ENCODE data around the gene ACTR3C. TPM values are rescaled to one million over a fixed set of nuclear protein-coding genes. Genes with fewer than 3 reads are reported as not detected.
A peak's percentile ranks its signal among the peaks of the same experiment; 100 is the strongest.

Gene ACTR3C
- total RNA-seq, 4 donors from 2014 or later: 4.3 to 10.1 (median 4.8) TPM

DNA sequence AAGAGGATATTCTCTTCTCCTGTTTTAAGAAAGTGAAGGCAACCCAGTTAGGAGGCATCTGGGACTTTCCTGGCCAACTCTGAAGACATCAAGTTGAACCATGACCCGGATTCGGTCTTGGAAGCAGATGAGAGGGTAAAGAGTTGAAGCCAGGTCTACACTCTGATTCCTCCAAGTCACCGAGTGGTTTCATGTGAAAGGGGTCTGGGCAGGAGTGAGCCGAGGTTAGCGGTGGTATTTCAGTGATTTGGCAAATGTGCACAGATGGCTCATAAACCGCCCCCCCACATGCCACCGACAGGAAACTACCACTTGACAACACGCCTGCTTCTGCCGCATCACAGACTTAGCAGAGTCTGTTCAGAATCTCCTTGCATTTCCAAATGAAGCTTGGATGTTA, 33.9 kb upstream of the ACTR3C start:
- 55% methylated on average over 9 of the region's 9 CpGs for WGBS
- H3K36me3 ChIP-seq: no peaks in the 10 kb centered on the region
- H3K9me3 ChIP-seq: no peaks in the 10 kb centered on the region
- H3K4me3 ChIP-seq: no peak overlapping the region
- intact Hi-C loops (cut with DNase I): no loop called here
- H3K27me3 ChIP-seq: no peaks in the 10 kb centered on the region
- H3K4me1 ChIP-seq: peaks cover 0 to 22% (median 20%) of the 10 kb centered on the region in 4 donors
- no peak overlapping the region for H3K27ac ChIP-seq (replicated peaks in 1 of 4)
- TF ChIP-seq POLR2AphosphoS5 (IDR thresholded peaks at IDR 0.05): no peak
- TF ChIP-seq EP300 (IDR thresholded peaks at IDR 0.05): no peak
- TF ChIP-seq POLR2A (IDR thresholded peaks at IDR 0.05; ENCODE audit: low read depth): no peak
- TF ChIP-seq, protein P1, sequence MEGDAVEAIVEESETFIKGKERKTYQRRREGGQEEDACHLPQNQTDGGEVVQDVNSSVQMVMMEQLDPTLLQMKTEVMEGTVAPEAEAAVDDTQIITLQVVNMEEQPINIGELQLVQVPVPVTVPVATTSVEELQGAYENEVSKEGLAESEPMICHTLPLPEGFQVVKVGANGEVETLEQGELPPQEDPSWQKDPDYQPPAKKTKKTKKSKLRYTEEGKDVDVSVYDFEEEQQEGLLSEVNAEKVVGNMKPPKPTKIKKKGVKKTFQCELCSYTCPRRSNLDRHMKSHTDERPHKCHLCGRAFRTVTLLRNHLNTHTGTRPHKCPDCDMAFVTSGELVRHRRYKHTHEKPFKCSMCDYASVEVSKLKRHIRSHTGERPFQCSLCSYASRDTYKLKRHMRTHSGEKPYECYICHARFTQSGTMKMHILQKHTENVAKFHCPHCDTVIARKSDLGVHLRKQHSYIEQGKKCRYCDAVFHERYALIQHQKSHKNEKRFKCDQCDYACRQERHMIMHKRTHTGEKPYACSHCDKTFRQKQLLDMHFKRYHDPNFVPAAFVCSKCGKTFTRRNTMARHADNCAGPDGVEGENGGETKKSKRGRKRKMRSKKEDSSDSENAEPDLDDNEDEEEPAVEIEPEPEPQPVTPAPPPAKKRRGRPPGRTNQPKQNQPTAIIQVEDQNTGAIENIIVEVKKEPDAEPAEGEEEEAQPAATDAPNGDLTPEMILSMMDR (IDR thresholded peaks at IDR 0.05): no peak
- DNase-seq (ENCODE audit: extremely low spot score): no peak

DNA sequence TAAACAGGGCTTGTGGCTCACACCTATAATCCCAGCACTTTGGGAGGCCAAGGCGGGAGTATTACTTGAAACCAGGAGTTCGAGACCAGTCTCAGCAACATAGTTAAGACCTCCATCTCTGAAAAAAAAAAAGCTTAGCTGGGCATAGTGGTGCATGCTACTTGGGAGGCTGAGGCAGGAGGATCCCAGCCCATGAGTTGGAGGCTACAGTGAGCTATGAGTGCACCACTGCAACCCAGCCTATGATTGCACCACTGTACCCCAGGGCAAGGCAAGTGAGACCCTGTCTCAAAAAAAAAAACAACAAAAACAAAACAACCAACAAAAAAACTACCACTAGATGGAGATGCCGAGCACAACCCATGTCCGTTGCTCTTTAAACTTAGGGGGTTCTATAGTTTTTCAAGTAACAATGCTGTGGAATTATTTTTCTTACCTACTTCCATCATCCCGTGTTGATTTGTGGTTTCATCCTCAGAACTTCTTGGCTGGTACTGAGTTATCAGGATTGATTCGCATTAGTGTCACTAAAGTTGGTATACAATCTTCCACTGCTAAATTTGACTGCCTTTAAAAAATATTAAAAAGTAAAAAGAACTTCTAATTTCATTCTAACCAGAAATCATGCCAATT, 33.0 kb upstream of the ACTR3C start:
- no peak overlapping the region for H3K4me3 ChIP-seq
- no peaks in the 10 kb centered on the region for H3K9me3 ChIP-seq
- intact Hi-C loops (cut with DNase I): no loop called here
- WGBS: 41% methylated on average over 6 of the region's 6 CpGs
- no peaks in the 10 kb centered on the region for H3K27me3 ChIP-seq
- TF ChIP-seq POLR2AphosphoS5 (IDR thresholded peaks at IDR 0.05): no peak
- TF ChIP-seq, protein P1 (IDR thresholded peaks at IDR 0.05): peak; percentile 24 to 62 (median 50)
- no peaks in the 10 kb centered on the region for H3K36me3 ChIP-seq
- no peak overlapping the region for H3K27ac ChIP-seq (replicated peaks in 1 of 4)
- H3K4me1 ChIP-seq: peaks cover 0 to 13% (median 11%) of the 10 kb centered on the region in 4 donors
- DNase-seq (ENCODE audit: extremely low spot score): no peak

DNA sequence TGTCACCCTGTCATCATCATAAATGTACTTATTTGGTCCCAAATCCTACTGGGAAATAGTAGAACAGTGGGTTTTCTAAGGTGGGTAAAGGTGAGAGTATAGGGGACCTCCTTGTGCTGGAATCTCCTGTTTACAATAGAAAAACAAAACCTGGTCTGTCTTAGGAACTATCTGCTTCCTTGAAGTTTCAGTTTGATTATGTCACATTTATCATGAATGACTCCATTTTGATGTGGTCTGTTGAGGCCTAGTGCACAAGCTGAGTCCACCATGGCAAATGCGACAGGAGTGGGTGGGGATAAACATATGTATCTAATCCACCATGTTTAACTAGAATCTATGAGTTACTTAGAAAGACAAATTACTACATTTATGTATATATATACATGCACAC, 32.3 kb upstream of the ACTR3C start:
- no peak overlapping the region for H3K4me3 ChIP-seq
- peak overlapping the region in 1 of 4 donors; percentile 30 for H3K27ac ChIP-seq (replicated peaks in 1 of 4)
- no peak for DNase-seq (ENCODE audit: extremely low spot score)
- 96% methylated on average over 1 of the region's 1 CpG for WGBS
- TF ChIP-seq POLR2A (IDR thresholded peaks at IDR 0.05; ENCODE audit: low read depth): no peak
- no peak for TF ChIP-seq POLR2AphosphoS5 (IDR thresholded peaks at IDR 0.05)
- no peak for TF ChIP-seq EP300 (IDR thresholded peaks at IDR 0.05)
- TF ChIP-seq, protein P1 (IDR thresholded peaks at IDR 0.05): no peak
- H3K9me3 ChIP-seq: no peaks in the 10 kb centered on the region
- intact Hi-C loops (cut with DNase I): no loop called here
- H3K36me3 ChIP-seq: no peaks in the 10 kb centered on the region
- no peaks in the 10 kb centered on the region for H3K27me3 ChIP-seq
- peaks cover 0 to 10% (median 4%) of the 10 kb centered on the region in 4 donors for H3K4me1 ChIP-seq

DNA sequence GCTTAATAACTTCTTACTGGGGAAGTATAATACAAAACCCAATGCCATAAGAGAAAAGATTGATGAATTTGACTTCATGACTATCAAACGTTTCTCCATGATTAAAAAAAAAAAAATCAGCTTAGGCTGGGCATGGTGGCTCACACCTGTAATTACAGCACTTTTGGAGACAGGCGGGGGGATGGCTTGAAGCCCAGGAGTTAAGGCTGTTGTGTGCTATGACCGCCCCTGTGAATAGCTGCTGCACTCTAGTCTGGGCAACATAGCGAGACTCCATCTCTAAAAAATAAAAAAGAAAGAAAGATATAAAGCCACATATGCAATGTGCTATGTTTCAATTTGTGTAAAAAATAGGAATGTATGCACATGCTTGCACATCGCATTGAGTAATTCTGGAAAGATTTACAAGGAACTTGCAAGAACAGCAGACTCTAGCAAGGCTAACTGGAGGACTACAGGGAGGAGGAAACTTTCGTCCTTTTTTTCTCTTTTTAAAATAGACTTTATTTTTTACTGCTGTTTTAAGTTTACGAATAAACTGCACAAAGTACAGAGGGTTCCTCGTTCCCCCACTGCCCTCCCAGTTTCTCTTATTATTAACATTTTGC, 28.3 kb upstream of the ACTR3C start:
- WGBS: 66% methylated on average over 8 of the region's 8 CpGs
- H3K4me3 ChIP-seq: no peak overlapping the region
- H3K4me1 ChIP-seq: peaks cover 0 to 10% (median 3%) of the 10 kb centered on the region in 4 donors
- no peaks in the 10 kb centered on the region for H3K9me3 ChIP-seq
- intact Hi-C loops (cut with DNase I): no loop called here
- H3K27ac ChIP-seq (replicated peaks in 1 of 4): no peak overlapping the region
- TF ChIP-seq POLR2A (IDR thresholded peaks at IDR 0.05; ENCODE audit: low read depth) (no peak), POLR2AphosphoS5 (IDR thresholded peaks at IDR 0.05) (no peak), EP300 (IDR thresholded peaks at IDR 0.05) (no peak)
- TF ChIP-seq, protein P1 (IDR thresholded peaks at IDR 0.05): no peak
- H3K36me3 ChIP-seq: no peaks in the 10 kb centered on the region
- H3K27me3 ChIP-seq: no peaks in the 10 kb centered on the region
- DNase-seq (ENCODE audit: extremely low spot score): no peak
